Fibroblast of pulmonary artery (primary cell): ENCODE data around the gene DAZAP1.

Experiments used
- DNase-seq: peaks from one replicate; pipeline ENCODE4 v3.0.0-alpha.2; 2010; ENCODE audit warnings: low read depth
- H3K4me3 ChIP-seq: replicated peaks from 2 replicates; pipeline ENCODE4 v1.5.1; 2011; ENCODE audit warnings: low read depth, mild to moderate bottlenecking, control low read depth, low read length, moderate library complexity
- TF ChIP-seq, protein P1 (sequence below): IDR thresholded peaks from 2 replicates; pipeline ENCODE4 v1.5.1; 2011; ENCODE audit warnings: mild to moderate bottlenecking, control low read depth, low read length, inconsistent platforms; ENCODE audit errors: missing control alignments

DAZAP1 gene

DNA sequence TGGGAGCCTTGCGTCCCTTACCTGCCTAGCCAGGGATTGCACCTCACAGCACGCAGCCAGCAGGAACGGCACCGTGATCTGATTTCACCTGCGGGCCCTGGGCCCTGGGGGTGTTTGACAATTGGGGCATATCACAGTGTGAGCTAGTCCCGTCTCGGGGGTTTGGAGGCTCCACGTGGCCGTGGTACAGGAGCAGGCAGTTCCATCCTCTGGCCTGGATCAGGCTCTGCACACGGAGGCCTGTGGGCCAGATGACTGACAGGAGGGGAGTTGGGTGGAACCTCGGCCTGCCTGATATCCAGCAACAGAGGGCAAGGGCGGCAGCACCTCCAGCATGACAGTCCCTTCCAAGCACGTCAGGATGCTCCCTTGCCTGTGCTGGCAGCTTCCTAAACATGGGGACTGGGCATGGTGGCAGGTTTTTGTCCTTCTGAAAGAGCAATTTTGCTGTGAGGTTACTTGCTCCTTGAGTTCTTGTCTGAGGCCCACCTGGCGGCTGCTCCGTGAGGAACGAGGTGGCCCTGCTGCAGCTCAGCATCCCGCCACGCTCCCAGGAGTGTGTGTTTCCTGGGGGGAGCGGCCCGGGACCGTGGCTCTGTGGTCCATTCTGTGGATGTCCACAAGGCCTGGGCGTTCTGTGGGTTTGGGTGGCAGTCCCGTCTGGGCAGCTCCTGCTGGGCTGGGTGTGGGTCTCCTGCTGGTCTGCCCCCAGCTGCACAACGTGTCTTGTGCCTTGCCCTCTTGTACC is 24.5 kb downstream of the DAZAP1 start:
- no peak for DNase-seq
- TF ChIP-seq, protein P1, sequence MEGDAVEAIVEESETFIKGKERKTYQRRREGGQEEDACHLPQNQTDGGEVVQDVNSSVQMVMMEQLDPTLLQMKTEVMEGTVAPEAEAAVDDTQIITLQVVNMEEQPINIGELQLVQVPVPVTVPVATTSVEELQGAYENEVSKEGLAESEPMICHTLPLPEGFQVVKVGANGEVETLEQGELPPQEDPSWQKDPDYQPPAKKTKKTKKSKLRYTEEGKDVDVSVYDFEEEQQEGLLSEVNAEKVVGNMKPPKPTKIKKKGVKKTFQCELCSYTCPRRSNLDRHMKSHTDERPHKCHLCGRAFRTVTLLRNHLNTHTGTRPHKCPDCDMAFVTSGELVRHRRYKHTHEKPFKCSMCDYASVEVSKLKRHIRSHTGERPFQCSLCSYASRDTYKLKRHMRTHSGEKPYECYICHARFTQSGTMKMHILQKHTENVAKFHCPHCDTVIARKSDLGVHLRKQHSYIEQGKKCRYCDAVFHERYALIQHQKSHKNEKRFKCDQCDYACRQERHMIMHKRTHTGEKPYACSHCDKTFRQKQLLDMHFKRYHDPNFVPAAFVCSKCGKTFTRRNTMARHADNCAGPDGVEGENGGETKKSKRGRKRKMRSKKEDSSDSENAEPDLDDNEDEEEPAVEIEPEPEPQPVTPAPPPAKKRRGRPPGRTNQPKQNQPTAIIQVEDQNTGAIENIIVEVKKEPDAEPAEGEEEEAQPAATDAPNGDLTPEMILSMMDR, result no peak
- H3K4me3 ChIP-seq, result no peak overlapping the region

DNA sequence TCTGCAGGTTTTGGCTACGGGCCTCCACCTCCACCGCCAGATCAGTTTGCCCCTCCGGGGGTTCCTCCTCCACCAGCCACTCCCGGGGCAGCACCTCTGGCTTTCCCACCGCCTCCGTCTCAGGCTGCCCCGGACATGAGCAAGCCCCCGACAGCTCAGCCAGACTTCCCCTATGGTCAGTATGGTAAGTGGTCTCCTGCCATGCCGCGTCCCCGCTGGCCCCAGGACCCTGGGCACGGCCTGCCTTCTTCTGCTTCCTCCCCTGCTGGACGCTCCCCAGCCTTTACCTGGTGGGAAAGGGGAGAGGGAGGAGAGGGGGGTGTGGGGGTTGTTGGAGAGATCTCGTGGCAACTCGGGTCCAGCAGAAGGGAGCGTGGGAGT is 25.1 kb downstream of the DAZAP1 start:
- H3K4me3 ChIP-seq, result no peak overlapping the region
- no peak for DNase-seq
- TF ChIP-seq, protein P1, result no peak

DNA sequence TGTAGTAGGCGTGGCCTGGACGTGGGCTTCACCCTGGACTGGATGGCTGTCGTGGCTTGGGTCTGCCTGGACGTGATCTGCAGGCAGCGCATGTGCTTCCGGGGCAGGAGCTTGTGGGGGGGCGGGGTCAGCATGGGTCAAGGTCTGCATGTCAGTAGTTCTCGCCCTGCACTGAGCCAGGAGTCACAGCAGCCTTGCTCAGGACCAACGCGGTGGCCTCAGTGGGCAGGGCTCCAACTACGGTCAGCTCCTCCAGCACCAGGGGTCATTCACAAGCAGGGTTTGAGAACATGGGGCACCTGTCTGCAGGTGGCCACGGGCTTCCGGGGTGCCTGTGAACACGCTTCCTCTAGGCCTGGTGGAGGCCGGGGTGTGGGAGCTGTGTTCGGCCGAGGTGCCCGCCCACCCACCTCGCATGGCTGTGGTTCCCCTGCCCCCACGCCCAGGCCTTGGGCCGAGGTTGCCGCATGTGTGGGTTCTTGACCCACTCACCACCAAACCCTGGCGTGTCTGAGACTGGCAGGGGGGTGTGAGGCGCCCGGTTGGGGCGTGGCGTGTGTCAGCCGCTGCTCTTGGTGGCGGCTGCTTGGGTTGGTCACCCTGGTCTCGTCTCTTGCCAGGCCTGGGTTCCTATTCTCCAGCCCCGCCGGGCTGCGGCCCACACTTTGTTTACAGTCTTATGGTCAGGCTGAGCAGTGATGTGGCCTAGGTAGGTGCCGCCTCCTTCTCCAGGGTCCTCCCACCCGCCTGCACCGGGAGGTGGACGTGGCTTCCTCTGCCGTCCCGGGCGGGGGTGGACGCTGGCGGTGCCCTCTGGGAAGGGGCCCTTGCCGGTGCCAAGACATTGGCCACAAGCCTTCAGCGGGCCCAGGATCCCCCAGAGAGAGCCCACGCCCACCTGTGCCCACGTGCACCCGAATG is 26.0 kb downstream of the DAZAP1 start:
- no peak for DNase-seq
- H3K4me3 ChIP-seq, result no peak overlapping the region
- TF ChIP-seq, protein P1, result no peak

DNA sequence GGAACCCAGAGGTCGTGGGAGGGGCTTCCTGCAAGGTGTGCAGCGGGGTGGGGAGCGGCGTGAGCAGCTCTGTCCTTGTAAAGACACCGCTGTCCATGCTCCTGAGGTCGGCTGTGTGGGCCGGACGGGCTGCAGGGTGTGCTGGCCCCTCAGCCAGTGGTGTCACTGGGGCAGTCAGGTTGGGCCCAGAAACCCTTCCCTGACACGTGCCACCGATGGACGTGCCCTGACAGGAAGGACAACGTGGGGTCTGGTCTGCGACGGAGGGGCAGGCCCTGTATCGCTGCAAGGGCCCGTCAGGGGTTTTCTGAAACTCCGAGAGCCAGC is 26.6 kb downstream of the DAZAP1 start:
- no peak overlapping the region for H3K4me3 ChIP-seq
- TF ChIP-seq, protein P1, result no peak
- DNase-seq, result no peak

DNA sequence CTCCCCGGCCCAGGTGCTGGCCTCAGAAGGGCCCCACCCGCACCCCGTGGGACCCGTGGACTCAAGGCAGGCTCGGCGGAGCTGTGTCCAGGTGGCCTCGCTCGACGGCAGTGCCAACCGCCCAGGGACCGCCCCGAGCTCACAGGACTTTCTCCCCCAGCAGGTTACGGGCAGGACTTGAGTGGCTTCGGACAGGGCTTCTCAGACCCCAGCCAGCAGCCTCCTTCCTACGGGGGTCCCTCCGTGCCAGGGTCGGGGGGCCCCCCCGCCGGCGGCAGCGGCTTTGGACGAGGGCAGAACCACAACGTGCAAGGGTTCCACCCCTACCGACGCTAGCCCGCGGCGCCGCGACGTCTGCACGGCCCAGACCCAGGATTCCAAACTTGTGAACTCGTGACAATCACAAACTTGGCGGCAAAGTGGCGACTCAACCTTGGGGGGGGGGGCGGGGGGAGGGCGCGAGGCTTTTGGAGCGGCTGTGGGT is 27.2 kb downstream of the DAZAP1 start:
- DNase-seq, result no peak
- TF ChIP-seq, protein P1, result no peak
- H3K4me3 ChIP-seq, result no peak overlapping the region

DNA sequence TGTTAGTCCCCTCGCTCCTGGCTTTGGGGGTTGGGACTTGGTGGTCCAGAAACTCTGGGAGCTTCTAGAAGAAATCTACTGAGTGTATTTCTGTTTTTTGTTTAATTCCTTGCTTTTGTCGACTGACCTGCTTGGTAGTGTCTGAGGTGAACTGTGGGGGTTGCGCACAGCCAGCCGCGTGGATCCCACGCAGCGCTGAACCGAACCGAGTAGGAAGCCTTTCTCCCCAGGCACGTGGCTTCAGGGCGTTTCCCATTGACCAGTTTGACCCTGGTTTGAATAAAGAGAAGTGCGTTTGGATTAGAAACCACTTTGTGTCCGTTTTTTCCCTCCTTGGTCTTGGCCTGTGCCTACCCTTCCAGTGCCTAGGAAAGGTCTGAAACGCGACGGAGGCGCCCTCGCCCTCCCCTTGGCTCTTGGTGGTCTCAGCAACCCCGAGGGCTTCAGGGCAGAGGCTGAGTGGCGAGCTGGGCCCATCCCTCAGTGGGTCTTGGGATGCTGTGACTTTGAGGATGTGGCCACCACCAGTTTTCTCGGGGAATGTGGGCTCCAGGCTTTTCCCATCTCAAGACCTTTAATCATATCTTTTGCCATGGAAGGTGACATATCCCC is 28.1 kb downstream of the DAZAP1 start:
- TF ChIP-seq, protein P1, result no peak
- H3K4me3 ChIP-seq, result no peak overlapping the region
- no peak for DNase-seq
